Stimulated activated CD8-positive, alpha-beta memory T cell treated with anti-CD3 and anti-CD28 coated beads, Interleukin-7, amount 100 ng/mL, for 1 hour (primary cell): ENCODE results near the gene AFTPH.

Experiments
- DNase-seq, 2 donors: peaks; one replicate each; pipeline ENCODE4 v3.0.0-alpha.2; 2020; ENCODE audit warnings: low read depth in 2 of 2

AFTPH gene

GRCh38 chr2:64586883-64587481, 62.9 kb downstream of the AFTPH start:
- no peak for DNase-seq

DNA sequence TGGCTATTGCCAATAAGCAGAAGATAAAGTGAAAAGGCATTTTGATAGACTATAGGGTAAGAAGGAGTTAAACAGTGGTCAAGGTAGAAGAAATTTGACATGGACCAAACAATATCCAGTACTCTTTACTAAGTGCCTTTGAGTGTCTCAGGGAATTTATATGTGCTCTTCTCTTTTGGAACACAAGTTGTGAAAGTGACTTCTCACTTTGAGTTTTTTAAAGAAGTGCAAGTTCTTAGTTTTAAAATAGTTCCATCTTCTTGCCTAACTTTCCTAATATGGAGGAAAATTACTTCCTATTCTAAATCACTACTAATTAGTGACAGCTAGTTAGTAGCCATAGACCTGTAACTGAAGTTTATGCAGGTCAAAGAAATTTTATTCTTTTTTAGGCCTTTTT, 63.4 kb downstream of the AFTPH start:
- no peak for DNase-seq

DNA sequence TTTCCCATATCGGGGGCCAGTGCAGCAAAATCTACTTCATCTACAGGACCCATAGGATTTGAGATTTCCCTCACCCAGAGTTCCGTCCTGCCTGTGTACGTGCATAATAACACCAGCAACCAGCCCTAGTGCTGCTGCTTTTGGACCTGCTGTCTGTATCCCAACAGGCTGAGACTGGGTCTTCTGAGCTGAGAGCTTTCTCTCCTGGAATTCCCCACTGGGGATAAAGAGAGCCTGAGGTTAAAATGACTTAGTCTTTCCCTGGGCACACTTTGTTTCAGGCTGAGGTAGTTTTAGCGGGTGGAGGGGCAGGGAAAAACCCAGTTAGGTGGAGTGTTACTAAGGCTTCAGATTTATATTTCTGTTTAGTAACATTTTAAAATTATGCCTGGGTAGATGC, 67.1 kb downstream of the AFTPH start:
- DNase-seq = no peak

- DNase-seq = no peak
These were observed 69.0 kb downstream of the AFTPH start for GRCh38 chr2:64593035-64593655.

- DNase-seq = no peak
These were observed 70.3 kb downstream of the AFTPH start for GRCh38 chr2:64594226-64594989.

- DNase-seq = no peak
These were observed 71.5 kb downstream of the AFTPH start for GRCh38 chr2:64595397-64596176.

DNA sequence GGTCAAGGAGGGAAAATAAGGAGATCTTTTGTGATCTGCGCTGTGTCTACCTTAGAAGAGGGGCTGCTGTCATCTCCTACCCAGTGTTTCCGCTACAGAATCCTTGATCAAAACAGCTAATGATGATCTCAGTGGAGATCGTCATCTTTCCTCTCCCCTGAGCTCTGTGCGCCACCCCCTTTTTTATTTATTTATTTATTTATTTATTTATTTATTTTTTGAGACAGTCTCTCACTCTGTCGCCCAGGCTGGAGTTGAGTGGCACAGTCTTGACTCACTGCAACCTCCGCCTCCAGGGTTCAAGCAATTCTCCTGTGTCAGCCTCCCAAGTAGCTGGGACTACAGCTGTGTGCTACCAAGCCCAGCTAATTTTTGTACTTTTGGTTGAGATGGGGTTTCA, 74.1 kb downstream of the AFTPH start:
- DNase-seq = no peak

DNA sequence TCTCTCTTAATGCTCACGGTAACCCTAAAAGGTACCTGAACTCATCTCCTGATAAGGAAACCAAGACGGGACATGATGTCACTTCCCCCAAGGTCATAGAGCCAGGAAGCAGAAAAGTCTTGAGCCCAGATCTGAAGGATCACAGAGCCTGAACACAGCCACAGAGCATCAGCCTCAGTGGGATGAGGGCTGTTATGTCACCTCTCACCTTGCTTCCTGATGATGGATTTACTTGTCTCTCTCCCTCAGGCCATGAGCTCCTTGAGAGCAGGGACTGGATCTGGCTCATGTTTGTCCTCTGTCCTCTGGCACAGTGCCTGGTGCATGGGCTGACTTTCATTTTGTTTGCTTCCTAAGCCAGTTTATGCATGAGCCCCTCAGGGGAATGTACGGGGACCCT, 75.3 kb downstream of the AFTPH start:
- DNase-seq = no peak

DNA sequence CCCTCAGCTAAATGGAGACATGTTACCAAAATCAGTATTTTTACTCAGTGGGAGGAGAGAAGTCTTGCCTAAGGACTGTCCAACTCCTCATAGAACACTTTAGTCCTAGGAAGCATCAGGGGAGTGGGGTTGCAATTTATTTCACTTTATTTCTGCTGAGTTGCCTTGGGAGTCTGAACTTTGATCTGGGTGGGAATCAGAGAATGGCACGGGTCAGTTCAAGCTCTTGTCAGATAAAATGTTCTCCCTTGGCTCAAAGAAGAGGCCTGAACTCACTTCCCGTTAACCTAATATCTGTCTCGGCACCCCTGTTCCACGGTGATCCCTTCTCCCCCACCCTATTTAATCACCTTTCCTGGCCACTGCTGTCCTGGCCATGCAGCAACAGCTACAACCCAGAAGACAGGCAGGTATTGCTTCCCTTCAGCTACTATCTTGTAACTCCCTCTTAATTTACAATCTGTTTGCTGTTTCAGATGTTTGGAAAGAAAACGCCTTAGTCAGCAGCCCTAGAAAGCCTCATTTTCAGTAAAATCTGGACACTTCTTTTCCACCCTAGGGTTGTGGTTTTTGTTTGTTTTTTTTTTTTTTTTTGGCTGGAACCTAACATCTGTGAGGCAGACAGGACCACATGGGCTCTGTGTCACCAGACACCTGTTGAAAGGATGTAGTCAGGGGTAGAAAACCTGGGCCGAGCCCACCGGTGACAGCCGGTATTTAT, 77.1 kb downstream of the AFTPH start:
- no peak for DNase-seq

DNA sequence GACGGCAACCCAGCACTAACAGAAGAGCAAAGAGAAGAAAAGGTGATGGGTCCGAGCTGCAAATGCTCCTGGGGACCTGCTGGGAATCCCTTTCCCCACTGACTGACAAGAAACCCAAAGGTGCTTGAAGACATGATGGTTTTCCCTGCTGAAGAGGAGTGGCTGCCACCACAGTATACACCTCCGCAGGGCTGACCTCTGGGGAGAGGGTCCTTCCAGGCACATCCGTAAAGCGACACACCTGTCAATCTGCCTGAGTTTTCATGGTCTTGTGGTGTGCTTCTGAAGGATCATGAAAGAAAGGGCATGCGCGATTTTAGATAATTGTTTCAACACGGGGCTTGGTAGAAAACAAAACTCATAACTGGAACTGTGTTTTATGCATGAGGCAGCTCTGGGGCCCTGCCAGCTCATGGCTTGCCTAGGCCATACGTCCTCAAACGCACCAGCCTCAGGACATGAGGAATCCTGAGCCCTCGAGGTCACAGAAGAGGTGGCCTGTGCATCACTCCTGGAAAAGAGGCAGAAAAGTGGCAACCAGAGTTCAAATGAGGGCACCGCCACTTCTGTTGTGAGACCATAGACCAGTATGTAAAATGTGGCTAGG, 77.8 kb downstream of the AFTPH start:
- no peak for DNase-seq

DNA sequence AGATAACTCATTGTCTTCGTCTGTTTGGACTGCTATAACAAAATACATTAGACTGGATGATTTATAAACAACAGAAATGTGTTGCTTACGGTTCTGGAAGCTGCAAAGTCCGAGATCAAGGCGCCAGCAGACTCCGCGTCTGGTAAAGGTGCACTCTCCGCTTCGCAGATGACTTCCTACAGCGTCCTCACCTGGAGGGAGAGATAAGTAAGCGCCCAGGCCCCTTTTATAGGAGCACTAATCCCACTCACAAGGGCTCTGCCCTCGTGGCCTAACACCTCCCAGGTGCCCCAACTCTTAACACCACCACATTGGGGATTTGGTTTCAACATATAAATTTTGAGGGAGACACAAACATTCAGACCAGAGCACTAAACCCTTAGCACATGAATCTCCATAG, 78.3 kb downstream of the AFTPH start:
- DNase-seq = no peak

DNA sequence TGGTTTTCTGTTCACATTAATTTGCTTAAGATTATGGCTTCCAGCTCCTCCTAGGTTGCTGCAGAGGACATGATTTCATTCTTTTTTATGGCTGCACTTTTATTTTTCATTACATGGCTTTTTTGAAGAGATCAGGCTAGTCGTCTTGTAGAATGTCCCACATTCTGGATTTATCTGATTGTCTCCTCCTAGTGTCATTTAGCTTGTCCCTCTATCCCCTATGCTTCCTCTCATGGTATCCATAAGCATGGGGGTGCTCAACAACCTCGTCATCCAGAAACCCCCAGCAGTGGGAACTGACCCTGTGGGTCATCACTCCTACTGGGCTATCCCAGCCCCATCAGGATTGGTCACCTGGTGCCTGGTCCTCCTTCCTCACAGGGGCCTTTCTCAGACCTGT, 80.0 kb downstream of the AFTPH start:
- no peak for DNase-seq

- DNase-seq = no peak
These were observed 80.9 kb downstream of the AFTPH start for GRCh38 chr2:64605026-64605471.

GRCh38 chr2:64605991-64606478, 81.9 kb downstream of the AFTPH start:
- no peak for DNase-seq

GRCh38 chr2:64606479-64607363, 82.6 kb downstream of the AFTPH start:
- DNase-seq = peak; percentile 60 to 64

DNA sequence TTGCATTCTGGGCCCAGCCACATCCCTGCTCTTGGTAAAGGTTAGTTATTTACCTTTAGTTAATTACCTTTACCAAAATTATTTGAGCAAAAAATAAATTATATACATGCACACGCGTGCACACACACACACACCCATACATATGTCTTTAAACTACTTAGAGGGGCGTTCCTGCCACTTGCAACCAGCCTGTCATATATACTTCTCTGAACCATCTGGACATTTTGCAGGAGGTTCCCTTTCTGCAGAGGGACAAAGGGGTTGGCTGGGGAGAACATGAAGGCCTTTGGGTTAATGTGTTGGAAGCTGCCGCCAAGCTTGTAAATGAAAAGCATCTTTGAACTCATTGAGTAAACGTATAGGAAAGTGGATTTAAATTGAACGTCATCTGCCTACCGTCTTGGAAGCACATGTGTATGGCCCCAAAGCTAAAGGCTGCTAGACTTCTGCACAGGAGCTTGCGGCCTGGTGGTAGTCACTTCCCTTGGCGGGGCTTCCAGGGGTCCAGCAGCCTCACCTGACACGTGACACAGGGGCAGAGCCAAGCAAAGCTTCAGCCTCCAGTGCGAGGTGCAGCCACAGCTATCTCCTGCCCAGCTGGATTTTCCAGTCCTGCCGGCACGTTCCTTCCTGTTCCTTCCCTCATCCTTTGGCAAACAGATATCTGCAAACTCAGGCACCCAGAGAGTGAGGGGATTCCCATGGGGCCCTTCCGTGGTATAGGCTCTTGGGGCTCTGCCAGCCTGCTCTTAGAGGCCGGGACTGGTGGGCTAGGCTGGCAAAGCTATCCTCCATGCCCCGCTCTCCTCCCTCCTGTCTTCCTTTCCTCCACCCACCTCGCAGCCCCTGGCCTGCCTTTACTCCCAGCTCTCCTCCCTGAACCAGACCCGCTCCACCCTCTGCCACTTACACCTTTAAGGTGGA, 83.5 kb downstream of the AFTPH start:
- no peak for DNase-seq

DNA sequence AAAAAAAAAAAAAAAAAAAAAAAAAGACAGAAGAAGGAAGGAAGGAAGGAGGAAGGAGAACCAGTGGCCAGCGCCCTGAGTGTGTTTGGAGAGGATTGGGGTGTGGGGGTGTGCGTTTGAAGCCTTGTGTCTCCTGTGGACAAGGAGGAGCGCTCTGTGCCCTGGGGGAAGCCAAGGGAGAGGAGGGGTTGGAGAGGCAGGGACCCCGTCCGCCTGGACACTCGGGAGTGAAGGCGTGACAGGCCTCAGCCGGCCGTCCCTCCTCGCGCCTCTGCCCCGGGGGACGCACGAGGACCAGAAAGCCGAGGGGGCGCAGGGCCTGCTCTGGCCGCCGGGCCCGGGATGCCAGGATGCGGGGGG, 84.7 kb downstream of the AFTPH start:
- no peak for DNase-seq

- peak; percentile 26 to 36 for DNase-seq
These were observed 85.3 kb downstream of the AFTPH start for GRCh38 chr2:64609227-64609941.

- no peak for DNase-seq
These were observed 85.8 kb downstream of the AFTPH start for GRCh38 chr2:64609942-64610281.
